Measurements from ENCODE around the gene TMEM86B.

DNA sequence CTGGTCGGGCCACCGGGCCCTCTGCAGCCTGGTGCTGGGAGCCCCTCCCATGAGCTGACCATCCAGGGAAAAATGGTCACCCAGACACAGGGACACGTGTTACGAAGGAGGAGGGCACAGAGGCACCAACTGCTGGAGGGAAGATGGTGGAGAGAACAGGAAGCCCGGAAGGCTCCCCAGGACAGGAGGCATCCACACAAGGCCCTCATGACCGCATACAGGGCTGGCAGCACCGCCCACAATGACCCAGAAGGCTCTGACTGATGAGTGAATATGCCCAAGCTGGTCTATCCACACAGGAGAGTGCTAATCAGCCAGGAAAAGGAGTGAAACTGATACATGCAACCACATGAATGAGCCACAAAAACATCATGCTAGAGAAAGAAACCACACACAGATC lies 14.0 kb upstream of the TMEM86B start:
- TF ChIP-seq, protein P1, sequence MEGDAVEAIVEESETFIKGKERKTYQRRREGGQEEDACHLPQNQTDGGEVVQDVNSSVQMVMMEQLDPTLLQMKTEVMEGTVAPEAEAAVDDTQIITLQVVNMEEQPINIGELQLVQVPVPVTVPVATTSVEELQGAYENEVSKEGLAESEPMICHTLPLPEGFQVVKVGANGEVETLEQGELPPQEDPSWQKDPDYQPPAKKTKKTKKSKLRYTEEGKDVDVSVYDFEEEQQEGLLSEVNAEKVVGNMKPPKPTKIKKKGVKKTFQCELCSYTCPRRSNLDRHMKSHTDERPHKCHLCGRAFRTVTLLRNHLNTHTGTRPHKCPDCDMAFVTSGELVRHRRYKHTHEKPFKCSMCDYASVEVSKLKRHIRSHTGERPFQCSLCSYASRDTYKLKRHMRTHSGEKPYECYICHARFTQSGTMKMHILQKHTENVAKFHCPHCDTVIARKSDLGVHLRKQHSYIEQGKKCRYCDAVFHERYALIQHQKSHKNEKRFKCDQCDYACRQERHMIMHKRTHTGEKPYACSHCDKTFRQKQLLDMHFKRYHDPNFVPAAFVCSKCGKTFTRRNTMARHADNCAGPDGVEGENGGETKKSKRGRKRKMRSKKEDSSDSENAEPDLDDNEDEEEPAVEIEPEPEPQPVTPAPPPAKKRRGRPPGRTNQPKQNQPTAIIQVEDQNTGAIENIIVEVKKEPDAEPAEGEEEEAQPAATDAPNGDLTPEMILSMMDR (IDR thresholded peaks at IDR 0.05) = no peak
- TF ChIP-seq POLR2AphosphoS5 (IDR thresholded peaks at IDR 0.05; ENCODE audit: insufficient read depth in 1 of 2, low read depth in 1 of 2) (no peak), POLR2A (IDR thresholded peaks at IDR 0.05) (no peak)

All from vagina (tissue), 2 donors.